Activated T-cell treated with anti-CD3 and anti-CD28 coated beads for 48 hours (primary cell): ENCODE results near the gene CACNB4.
A peak's percentile ranks its signal among the peaks of the same experiment; 100 is the strongest.
"Not testable (repeated sequence)": the region's sequence is repeated elsewhere in the genome, so short reads cannot be mapped to it uniquely, and the experiment has no call there.

Experiments used
- DNase-seq: peaks from one replicate; pipeline ENCODE4 v3.0.0-alpha.2; 2020; ENCODE audit warnings: low read depth

The CACNB4 gene

DNA sequence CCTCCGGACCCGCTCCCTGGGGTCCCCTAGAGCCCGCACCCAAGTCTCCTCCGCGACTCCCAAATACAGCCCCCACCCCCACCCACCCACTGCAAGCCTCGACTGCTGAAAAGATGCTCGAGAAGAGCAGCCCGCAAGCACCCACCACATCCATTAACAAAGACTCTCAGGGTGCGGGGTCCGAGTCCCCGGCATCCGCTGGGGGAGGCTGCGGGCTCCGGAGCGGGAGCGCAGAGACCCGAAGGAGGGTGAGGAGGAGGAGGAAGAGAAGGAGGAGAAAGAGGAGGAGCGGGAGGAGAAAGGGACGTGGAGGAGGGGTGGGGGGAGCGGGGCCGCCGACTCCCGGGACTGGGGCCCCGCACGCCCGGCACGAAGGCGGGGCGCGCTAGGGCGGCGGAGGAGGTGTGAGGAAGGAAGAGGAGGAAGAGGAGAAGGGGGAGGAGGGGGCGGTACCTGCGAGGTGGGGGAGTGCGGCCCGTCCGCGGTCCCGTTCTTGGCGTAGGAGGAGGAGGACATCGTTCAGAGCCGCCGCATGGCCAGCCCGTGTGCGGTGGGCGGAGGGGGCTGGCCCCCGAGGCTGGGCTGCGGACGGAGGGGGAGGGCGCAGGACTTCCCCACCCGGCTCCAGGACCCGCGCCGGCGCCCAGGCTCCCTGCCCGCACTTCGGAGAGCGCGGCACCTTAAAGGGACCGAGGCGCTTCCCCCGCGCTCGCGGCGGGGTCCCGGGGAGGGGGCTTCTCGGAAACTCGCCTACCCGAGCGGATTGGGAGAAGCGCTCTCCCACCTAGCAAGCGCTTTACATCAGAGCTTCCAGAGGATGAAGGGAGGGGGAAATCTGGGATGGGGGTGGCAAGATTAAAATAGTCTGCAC lies at the start of gene CACNB4:
Gene CACNB4, minus strand, starts transcription at position 549 of the 871 bp plus-strand sequence.
- no peak for DNase-seq

DNA sequence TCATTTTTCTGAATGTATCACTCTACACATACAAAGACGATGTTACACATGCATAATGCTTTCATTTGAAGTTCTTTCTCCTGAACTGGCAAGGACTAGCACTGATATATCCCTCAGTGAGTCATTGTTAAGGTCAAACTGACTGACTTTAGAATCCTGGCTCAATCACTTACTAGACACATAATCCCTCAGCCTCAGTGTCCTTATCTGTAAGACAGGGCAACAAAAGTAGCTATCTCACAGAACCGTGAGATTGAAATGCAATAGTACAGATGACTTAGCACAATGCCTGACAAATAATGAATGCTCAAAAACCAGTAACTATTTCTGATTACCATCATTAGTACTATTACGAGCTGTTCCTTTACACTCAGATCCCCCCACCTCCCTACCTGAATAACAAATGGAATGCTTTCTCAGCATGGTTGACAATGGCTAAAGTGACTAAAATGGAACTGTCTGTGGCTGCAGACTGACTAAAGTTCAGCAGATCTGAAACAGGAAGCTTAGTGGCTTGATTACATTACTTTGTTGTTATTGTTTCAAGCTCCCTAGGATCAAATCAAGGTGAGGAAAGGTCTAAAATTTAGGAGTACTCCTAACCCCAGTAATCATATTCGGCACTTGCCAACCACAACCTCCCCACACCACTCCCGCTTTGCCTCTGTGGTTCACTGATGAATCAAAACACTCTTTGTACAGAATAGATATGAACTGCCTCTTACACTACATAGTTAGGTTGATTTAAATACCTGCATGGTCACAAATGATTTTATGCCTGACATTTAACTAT lies 35.8 kb upstream of the CACNB4 start:
- peak; percentile 34 for DNase-seq

DNA sequence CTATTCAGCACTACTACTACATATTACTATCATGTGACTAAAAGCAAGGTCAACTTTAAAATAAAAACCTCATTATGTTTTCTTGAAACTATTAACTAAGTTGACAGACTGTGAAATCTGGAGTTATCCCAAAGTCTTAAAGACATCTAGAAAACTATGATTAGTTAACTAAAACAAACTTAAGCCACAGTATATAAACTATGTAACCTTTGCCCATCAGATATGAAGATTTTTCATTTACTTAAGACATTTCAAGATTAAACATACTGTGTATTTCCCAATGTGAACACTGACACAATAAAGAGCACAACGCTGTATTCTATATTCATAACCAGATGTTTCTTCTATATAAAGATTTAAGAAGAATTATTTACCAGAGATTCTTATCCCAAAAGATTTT lies 33.5 kb upstream of the CACNB4 start:
- DNase-seq, result no peak

DNA sequence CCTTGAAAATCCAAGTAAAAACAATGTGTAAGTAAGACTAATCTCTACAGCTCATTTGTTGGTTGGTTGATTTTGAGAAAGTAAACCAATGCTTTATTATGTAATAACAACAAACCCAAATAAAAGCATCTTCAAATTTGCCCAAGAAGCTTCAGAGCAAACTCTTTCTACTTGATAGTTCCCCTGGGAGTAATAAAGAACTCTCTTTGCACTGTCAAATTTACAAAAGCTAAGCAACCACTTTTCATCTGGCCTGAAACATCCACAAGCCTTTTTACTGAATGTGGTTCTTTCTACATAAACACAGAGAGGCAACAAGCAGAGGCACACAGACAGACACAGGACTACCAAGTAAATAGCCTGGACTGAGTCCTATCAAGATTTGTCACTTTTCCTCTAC lies 28.8 kb upstream of the CACNB4 start:
- DNase-seq, result no peak

DNA sequence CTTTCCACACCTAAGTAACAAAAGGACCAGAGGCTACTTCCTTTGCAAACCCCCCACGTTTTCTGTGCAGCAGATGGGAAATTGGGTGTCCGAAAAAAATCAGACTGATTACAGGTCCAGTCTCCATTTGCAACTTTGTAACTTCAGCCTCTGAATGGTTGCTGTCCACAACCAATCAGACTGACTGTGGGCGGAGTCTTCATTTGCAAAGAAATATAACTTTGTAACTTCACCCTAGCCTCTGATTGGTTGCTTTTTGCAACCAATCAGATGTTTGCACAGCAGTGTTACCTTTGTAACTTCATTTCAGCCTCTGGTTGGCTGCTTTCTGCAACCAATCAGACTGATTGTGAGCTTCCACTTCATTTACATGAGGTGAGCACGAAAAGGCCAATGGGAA lies 27.8 kb upstream of the CACNB4 start:
- DNase-seq, result no peak

DNA sequence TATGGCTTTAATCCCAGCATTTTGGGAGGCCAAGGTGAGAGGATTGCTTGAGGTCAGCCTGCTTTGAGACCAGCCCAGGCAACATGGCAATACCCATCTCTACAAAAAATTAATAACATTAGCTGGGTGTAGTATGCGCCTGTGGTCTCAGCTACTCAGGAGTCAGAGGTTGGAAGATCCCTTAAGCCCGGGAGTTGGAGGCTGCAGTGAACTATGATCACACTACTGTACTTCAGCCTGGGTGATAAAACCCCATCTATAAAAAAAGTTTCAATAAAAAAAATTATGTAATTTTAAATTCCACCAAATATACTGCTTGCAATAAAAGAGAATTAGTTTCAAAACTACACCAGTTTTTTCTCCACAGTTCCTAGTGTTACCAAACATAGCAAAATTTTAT lies 23.3 kb upstream of the CACNB4 start:
- DNase-seq, result no peak

DNA sequence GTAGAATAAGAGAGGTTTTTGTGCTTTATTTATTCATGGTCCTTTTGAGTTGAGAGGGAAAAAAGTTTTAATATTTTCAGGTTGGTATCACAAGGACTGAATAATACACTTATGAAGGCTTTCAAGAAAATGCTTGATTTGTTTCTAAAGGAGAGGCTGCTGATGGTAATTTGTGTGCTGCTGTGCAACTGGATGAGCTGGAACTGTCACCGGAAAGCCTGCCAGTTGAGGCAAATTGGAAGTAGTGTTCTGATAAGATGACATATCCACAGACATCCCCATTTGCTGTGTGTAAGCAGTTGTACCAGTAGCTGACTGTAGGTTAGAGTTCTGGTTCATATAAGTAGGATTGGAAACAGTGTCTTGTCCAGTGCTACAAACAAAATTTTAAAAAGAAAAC lies 21.6 kb upstream of the CACNB4 start:
- DNase-seq, result no peak

DNA sequence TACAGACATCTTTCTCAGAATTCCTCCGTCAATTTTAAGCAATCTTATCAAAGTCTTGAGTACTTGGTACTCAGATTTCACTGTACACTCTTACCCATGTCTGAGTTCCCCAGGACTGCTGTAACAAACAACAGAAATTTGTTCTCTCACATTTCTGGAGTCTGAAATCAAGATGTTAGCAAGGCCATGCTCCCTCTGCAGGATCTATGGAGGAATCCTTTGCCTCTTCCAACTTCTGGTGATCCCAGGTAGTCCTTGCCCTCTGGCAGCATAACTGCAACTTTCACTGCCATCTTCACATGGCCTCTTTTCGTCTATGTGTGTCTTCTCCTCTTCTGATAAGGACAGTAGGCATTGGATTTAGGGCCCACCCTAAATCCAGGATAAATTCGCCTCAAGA lies 17.1 kb upstream of the CACNB4 start:
- no peak for DNase-seq

DNA sequence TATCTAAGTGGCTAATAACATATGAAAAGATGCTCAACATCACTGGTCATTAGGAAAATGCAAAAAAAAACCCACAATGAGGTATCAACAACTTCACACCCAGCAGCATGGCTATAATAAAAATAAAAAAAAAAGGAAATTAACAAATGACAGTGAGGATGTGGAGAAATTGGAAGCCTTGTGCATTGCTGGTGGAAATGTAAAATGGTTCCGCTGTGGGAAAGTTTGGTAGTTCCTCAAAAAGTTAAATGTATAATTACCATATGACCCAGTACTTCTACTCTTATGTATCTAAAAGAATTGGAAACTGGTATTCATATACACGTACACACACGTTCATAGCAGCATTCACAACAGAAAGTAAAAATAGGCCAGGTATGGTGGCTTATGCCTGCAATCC lies 15.5 kb upstream of the CACNB4 start:
- DNase-seq, result no peak

DNA sequence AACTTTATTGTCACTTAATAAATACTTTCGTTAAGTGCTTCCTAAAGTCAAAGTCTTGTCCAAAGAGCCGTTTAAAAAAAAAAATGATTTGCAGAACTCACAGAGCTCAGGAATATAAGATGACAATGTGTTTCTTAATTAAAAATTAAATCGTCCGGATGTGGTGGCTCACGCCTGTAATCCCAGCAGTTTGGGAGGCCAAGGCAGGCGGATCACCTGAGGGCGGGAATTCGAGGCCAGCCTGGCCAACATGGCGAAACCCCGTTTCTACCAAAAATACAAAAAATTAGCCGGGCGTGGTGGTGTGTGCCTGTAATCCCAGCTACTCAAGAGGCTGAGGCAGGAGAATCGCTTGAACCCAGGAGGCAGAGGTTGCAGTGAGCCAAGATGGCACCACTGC lies 8.3 kb upstream of the CACNB4 start:
- DNase-seq, result not testable (repeated sequence)

DNA sequence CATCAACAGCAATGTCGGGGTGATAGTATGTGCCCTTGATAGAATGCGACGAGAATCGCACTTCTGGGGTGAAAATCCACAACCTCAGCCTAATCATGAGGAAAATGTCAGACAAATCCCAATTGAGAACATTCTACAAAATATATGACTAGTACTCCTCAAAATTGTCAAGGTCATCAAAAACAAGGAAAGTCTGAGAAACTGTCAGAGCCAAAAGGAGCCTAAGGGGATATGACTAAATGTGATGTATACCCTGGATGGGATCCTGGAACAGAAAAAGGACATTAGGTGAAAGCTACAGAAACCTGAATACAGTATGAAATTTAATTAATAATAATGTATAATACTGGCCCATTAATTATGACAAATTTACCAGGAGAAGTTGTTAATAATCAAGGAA lies 7.6 kb upstream of the CACNB4 start:
- DNase-seq, result no peak

DNA sequence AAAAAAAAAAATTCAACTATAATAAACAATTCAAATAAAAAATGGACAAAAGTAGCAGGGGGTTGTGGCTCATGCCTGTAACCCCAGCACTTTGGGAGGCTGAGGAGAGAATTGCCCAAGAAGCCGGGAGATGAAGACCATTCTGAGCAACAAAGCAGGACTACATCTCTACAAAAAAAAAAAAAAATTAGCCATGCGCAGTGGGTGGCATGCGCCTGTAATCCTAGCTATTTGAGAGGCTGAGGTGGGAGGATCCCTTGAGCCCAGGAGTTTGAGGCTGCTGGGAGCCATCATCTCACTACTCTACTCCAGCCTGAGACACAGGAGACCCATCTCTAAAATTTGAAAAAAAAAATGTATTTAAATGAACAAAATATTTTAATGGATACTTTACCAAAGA lies 4.4 kb upstream of the CACNB4 start:
- no peak for DNase-seq

DNA sequence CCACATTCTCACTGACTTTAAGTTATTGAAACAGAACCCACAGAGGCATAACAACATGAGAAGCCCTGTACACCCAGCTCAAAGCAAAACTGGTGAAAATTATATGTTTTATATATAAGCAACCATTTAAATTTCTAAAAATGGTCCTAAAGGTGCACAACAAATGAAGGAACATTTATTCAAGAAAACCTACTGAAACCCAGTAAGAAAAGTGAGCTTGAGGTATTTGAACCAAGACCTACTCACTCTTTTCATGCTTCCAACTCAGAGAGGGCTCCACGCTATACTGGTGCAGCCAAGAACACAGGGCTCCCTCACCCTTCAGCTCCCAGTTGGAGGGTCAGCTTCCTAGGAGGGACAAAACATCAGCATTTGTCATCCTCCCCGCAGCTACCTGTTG lies 2.1 kb upstream of the CACNB4 start:
- no peak for DNase-seq

DNA sequence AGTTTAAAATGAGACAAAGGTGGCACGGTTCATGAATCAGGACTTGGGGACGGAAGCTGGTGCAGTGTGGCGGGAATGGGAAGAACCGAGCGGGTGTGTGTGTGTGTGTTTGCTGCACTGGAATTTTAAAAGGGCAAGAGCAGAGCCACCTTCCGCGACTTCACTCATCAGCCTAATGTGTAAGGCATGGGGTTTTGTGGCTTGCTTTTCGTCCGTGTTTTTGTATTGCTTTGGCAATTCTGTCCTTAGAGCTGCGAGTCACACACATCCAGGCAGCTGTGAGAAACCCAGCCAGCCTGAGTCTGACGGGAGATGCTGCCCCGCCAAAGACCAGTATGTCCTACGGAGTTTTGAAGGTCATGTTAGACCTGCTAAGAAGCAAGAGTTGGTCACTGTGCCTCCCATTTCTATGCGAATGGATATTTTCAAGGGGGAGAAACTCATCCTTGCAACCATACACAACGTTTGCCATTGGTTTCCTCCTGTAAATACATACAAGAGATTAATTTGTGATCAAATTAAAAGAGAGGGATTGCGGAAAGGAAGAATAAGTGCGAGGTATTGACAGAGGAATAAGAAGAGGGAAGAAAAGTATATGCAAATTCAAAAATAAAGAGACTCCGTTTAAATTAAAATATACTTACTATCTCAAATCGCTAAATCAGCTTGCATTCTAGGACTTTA lies 665 bp upstream of the CACNB4 start:
- DNase-seq, result no peak

DNA sequence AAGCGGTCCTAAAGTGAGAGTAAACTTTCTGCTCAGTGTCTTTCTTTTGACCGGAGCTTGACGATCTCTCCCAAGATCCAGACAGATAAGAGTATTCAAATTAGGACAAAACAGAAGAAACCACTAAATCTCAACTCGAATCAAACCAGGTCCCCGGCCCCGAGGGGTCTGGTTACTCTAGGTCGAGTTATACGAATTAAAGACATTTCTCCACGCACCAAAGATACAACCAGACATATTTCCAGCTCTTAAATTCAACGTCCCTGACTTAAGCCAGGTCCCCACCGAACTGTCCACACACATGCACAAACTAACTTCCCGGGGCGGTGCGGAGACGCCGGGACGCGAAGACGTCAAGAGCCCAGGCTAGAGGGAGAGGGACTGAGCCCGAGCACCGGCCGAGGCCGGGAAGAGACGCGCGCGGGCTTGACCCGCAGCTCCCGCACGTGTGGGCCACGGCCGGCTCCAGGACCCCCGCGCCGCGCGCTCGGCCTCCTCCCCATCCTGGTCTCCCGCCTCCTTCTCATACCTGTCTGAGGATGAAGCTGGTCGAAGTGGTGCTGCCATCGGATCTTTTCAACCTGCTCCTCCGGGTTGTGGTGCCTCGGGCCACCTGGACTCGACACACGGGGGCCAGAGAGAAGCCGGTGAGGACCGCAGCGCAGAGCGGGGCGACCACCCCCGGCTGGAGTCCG lies 896 bp downstream of the CACNB4 start:
- DNase-seq, result no peak

DNA sequence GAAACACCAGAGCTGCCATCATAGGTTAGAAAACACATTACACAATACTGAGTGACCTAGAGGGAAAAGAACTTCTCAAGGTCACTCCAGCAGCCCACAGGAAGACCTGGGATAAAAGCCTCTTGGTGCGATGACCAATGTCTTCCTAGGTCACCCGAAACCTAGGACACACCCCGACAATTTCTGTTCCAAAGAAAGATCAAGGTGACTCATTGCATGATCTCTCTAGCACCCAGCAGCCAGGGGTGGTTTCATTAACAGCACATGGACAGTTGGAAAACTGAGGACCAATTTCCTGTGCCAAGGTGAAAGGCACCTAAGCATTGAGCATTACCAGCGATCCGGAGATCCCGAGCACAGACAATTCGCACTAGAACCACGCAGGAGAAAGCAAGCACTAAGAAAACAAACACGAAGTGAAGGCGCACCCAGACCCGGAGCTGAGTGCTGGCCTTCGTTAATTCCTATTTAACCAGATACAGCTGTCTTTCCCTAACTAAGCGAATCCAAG lies 1.5 kb downstream of the CACNB4 start:
- no peak for DNase-seq

DNA sequence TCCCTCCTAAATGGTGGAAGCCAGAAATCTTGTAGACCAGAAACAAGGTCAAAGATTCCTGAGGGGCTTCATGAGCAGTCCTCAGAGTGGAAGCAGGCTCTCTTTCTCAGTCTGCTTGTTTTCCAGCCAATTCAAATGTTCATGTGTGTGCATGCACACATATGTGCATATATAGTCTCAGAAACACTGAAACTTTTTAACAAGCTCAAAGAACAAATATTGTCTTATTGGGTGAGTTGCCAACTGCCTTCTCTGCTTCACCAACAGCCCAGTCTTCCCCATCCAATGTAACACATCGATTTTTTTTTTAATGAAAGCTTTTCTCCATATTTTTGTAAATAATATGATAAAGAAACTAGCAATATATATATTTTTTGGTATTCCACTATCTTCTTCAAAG lies 3.7 kb downstream of the CACNB4 start:
- no peak for DNase-seq

DNA sequence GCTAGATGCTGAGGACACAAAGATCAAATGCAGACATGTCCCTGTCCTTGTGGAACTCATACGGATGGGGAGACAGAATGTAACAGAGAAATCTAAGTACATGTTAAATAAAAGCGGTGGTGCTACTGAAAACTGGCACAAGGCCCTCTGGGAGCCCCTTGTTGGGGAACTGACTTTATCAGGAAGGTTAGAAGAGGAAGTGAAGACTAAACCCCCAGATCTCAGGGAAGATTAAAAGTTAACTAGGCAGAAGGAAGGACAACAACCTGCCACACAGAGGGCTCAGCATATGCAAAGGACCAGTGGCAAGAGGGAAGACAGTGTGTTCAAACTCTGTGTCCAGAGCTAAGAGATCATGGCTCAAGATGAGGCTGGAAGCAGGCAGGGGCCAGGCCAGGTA lies 4.8 kb downstream of the CACNB4 start:
- DNase-seq, result no peak

DNA sequence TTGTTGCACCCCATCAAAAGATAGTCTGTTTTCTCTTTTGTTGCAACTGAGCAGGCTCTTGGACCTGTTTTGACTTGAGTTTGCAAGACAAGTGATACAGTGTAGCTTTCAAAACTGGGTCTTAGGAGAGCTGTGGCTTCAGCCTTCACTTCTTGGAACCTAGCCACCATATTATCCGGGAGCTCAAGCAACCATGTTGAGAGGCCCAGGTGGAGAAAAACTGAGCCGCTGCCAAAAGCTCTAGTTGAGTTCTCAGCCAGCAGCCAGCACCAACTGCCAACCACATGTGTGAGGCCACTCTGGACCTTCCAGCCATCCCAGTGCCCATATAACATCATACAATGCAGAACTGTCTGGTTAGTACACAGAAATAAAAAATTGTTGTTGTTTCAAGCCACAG lies 5.4 kb downstream of the CACNB4 start:
- no peak for DNase-seq

DNA sequence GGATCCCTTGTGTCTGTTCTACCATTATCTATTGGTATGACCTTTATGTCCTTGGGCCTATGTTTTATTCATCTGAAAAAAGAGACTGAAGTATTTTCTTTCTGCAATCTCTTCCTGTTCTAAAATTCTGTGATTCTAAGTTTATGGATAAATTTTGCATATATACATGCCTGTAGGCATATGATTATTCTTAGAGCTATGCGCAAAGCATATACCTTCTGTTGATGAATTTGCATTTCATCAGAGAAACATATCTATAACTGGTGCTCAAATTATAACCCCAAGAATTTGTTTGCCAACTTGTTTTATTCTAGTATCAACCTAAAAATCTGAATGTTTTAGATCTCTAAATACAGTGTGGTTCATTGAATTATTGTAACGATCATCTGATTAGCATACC lies 6.7 kb downstream of the CACNB4 start:
- DNase-seq, result no peak

DNA sequence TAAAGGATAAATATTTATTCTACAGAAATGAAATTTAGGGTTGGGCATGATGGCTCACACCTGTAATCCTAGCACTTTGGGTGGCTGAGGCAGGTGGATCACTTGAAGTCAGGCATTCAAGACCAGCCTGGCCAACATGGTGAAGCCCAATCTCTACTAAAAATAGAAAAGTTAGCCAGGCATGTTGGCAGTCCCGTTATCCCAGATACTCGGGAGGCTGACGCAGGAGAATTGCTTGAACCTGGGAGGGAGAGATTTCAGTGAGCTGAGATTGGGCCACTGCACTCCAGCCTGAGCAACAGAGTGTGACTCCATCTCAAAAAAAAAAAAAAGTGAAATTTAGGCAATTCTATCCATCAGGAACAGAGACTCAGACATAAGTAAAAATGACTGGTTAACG lies 8.1 kb downstream of the CACNB4 start:
- not testable (repeated sequence) for DNase-seq

DNA sequence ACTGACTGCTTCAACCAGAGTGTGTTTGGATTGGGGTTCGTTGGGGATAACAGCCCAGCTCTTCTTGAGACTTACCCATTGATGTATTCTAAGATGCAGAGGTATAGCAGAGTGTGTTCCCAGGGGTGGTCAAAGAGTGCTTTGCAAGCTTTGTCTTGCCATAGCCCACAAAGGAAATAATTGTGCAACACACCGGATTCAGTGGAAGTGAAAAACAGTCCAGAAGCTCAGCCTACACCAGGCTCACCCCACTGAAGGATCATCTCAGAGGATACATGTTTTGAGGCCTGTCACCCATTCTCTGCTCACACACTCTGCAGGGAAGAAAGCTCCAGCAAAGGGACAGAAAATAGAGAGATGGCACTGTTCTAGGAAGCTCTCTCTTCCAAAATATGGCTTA lies 9.6 kb downstream of the CACNB4 start:
- no peak for DNase-seq
